Stimulated activated CD8-positive, alpha-beta memory T cell treated with anti-CD3 and anti-CD28 coated beads, Interleukin-15, amount 100 ng/mL, for 1 hour (primary cell): ENCODE results near the gene NCBP3.
"Not testable (repeated sequence)": the region's sequence is repeated elsewhere in the genome, so short reads cannot be mapped to it uniquely, and the experiment has no call there.

ENCODE experiments used
- DNase-seq: peaks from one replicate; pipeline ENCODE4 v3.0.0-alpha.2; 2020; ENCODE audit warnings: low read depth

The NCBP3 gene

DNA sequence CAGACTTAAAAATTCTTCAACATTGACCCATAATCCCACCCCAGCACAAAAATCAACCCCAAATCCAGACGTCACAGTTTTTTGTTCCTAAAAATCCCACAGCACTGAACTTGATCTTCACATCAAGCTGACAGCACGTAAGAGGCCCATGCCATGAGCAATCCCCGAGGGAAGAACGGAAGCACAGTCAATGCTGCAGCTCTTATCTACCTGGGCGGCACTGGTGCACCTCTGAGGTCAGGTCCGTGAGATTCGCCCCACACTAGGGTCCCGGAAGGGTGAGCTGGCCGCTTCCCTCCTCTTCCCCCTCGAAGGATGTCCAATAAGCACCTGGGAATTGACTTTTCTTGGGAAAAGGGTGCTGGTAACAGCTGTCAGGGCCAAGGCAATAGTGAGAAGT, 33.8 kb downstream of the NCBP3 start:
- no peak for DNase-seq

GRCh38 chr17:3810019-3810418, 36.0 kb downstream of the NCBP3 start:
- no peak for DNase-seq

- DNase-seq = no peak
Measured at GRCh38 chr17:3809135-3809534, 36.9 kb downstream of the NCBP3 start.

DNA sequence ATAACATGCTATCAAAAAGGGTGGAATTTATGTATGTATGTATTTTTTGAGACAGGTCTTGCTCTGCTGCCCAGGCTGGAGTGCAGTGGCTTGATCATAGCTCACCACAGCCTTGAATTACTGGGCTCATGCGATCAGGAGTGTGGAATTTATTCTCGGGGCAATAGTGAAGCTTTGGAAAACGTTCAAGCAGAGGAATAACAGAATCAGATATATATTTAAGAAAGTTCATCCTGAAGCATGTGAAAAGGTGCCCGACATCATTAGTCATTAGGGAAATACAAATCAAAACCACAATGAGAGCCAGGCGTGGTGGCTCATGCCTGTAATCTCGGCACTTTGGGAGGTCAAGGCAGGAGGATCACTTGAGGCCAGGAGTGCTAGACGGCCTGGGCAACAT, 37.3 kb downstream of the NCBP3 start:
- DNase-seq = no peak

DNA sequence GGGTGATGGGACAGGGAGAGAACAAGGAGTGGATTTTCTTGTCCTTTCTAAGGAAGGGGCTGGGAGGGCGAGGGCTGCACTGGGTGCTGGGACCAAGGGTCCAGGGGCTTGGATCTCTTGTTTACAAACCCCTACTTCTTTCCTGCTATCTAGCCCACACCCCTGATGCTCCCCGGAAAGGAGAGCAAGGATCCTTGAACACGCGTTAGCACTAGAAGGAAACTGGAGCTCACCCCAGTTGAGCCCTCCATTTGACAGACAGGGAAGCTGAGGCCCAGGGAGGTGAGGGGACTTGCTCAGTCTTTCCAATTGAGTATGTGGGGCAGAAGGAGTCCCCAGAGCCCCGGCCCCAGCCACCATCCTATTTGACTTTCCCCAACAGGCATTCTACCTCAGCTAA, 40.5 kb downstream of the NCBP3 start:
- DNase-seq = no peak

GRCh38 chr17:3804503-3804931, 41.5 kb downstream of the NCBP3 start:
- no peak for DNase-seq

GRCh38 chr17:3803308-3803640, 42.8 kb downstream of the NCBP3 start:
- no peak for DNase-seq

DNA sequence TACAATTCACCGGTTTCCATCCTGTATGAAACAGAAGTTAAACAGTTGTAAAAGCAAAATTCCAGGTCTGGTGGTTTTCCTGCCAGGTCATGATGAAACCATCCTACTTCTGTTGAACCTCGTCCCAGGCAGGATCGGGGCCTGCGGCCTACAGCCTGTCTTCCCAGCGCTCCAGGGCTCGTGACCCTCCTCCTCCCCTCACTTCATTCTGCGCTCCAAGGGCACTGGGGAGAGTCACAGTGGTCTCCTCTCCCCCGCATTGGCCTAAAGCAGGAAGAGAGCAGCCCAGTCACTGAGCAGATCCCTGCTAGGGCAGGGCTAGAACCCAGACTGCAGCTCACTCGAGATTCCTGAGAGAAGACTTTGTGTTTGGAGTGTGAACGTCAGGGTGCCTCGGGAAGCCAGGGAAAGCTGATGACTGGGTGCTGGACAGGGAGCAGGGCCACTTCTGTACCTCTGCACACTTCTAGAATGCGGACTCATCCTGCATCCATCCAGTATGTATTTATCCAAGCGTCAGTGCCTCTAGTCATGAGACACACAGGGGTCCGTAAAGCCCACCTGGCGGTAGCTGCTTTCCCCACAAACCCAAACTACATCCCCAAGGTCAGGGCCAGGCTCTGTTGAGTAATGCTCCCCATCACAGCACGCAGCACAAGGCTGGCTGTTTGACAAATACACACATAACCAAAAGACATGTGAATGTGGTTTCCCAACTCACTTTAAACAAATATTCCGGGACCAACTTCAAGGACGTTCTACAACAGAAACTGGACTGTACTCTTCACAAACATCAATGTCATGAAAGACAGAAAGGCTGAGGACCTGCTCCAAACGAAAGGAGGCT, 43.4 kb downstream of the NCBP3 start:
- DNase-seq = no peak

DNA sequence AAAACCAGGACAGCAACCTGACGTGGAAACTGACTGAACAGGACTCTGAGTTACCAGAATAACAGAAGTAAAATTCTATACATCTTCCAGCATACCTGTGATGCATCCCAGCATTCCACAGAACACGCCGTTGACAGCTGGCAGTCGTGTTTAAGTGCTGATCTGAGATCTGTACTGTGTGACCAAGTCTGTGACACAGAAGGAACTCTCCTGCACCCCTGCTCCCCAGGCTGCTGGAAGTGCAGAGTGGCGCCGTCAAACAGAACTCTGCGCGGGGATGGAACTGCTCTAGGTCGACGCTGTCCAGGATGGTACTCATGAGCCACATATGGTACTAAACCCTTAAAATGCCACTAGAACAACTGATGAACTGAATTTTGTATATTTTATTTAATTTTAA, 44.3 kb downstream of the NCBP3 start:
- no peak for DNase-seq

DNA sequence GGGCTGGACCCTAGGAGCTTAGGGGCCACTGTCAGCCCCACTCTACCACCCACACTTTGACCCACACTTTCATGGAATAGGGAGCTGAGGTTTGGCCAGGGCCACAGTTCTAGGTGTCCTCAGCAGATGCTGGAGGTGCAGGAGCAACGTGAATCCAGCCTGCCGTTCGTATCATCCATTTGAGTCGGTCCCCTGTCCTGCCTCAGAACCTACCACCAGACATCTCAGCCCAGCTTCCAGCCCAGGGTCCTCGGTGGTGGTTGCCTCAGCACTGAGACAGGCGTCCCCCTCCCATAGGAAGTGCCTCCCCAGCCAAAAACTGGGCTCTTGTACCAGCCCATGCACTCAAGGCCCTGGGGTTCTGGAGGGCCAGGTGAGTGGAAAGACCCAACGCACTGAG, 44.7 kb downstream of the NCBP3 start:
- DNase-seq = no peak

DNA sequence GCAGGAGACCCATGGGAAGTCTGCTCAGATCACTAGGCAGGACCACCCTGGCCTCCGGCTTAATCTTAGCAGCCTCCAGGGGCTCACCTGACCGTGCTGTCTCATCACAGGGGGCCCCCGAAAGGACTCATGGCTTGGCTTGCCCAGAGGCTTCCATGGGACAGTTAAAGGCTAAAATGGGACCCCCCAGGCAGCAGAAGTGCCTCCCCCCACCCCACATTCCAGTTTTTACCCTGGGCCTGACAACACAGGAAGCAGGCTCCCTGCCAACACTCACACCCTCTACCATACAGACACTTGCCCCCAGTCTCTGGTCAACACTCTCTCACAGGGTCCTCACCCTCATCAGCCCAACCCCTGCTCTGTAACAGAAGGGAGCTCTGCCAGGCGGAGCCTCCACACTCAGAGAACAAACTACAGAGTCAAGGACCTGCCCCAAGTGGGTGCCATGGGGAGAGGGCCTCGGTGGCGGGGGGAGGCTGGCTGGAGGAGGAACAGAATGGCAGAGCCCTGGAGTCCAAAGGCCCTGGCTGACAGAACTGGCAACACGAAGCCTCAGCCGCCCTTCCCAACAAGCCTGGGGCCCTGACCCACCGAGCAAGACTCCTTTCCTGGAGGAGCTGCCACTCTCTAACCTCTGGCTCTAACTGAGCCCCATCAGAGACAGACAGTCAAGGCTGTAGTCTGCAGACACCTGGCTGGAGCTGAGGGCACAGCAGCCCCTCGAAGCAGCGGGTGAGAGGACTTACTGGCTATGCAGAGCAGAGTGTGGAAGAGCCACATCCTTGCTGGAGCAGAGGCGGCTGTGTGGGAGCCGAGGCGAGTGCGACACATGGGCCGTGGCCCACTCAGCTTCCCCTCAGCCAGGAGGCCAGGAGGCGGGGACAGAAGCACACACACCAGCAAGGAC, 45.4 kb downstream of the NCBP3 start, which contains the start of gene ITGAE:
TSS of gene ITGAE (minus strand) at position 827 of the 910 bp plus-strand sequence. CDS start at position 783, 44 bp downstream.
- DNase-seq = no peak

DNA sequence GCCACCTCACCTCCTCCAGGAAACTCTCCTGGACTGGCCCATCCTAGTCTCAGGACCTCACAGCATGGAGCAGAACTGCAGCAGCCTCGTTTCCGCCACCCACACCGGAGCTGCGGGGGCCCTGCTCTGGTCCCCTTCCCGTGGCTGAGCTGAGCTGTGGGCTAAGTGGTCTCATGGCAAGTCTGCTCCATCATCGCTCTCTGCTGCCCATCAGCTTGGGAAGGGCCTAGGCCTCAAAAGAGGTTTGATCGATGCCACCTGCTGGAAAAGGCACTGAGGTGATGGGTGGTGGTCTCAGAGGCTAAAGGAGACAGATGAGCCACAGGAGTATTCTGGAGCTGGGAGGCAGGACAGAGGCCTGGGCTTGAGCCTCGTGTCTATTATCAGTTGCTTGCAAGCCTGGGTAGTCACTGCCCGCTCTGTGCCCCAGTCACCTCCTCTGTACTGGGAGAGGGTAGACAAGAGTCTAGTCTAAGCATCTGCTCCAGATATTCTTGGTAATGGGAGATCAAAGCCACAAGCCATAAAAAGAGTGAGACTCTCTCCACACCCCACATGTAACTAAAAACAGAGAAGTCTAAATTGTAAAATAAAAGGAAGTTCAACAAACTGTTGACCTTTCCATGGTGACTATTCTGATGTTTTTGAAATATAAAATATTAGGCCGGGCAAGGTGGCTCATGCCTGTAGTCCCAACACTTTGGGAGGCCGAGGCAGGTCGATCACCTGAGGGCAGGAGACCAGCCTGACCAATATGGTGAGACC, 46.7 kb downstream of the NCBP3 start:
- no peak for DNase-seq

GRCh38 chr17:3798273-3799180, 47.5 kb downstream of the NCBP3 start:
- DNase-seq = no peak

- DNase-seq = no peak
Measured at GRCh38 chr17:3796822-3797170, 49.2 kb downstream of the NCBP3 start.

GRCh38 chr17:3796110-3796821, 49.8 kb downstream of the NCBP3 start:
- peak; percentile 61 for DNase-seq

DNA sequence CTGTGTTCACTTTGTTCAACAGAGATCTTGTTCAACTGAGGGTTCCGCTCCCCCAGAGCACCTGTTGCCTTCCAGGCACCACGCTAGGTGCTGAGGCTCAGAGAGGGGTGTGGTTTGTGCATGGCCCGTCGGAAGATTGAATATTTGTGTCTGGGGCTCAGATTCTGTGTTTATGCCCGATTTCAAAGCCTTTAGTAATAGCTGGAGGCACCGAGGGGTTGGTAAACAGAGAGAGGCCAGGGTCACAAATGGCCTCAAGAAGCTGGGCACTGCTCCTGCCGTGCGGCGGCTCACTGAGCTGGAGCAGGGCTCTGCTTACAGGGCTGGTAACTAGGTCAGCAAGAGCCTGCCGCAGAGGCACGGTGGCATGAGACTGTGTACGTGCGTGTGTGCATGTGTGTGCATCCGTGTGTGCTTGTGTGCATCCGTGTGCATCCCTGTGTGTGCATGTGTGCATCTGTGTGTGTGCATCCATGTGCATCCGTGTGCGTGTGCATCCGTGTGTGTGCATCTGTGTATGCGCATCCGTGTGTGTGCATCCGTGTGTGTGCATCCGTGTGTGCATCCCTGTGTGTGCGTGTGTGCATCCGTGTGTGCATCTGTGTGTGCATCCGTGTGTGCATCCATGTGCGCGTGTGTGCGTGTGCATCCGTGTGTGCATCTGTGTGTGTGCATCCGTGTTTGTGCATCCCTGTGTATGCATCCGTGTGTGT, 50.5 kb downstream of the NCBP3 start:
- no peak for DNase-seq

DNA sequence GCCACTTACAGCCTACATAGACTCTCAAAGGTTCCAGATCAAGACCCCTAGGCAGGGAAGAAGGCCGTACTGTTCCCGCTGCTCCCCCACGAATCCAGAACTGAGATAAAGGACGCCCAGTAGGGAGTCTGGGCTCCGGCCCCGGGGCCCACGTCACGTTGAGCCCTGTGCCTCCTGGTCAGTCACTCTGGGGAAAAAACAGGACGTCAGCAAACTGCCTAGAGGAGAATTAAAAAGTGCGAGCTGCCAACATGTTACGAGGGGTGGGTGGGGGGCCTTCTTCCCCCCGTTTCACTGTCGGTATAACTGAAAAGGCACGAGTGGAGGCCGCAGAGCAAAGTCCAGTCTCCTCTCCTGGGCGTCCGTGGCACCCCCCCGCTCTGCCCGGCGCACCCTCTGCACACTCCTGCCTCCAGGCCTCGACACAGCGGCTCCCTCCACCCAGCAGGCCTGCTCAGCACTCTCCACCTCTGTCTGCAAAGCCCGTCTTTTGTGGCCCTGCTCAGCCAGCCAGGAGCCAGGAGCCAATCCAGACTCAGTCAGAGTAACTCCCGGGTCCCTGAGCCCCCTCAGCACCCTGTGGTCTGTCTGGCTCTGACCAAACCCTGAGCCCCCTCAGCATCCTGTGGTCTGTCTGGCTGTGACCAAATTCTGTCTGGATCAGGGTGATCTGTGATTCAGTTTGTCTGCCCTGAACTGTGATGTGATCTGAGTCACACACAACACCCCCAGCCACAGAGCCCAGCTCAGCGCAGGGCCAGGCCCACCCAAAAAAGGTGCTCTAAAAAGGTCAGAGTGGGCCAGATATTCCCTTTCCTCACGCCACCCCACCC, 51.3 kb downstream of the NCBP3 start:
- DNase-seq = no peak

- DNase-seq = not testable (repeated sequence)
Measured at GRCh38 chr17:3794152-3794551, 51.9 kb downstream of the NCBP3 start.

GRCh38 chr17:3793258-3793657, 52.8 kb downstream of the NCBP3 start:
- not testable (repeated sequence) for DNase-seq
